ENCODE measurements around the gene ZKSCAN3. TPM values are rescaled to one million over a fixed set of nuclear protein-coding genes. Genes with fewer than 3 reads are reported as not detected.
"Not testable (repeated sequence)": the region's sequence is repeated elsewhere in the genome, so short reads cannot be mapped to it uniquely, and the experiment has no call there.

ZKSCAN3 gene
- total RNA-seq, 2 experiments from 2014 or later, result 4.6 to 5.0 TPM

DNA sequence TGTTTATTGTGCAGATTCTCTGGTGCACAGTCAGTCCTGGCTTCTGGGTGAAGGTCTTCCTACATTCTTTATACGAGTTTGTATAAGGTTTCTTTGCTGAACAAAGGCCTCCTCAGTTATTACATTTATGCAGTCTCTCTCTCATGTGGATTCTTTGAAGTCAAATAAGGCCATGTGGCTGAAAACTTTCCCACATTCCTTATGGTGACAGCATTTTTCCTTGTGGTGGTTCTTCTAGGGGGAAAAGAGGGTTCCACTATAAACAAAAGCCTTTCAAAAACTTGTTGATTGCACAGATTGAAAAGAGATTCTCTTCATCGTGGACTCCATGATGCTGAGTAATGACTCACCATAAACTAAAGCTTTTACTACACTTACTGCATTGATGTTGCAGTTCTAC lies 30.6 kb downstream of the ZKSCAN3 start:
- no peak overlapping the region for H3K4me3 Mint-ChIP-seq
- no peak for DNase-seq
- H3K9me3 Mint-ChIP-seq (ENCODE audit: insufficient read depth), result peaks cover 17% of the 10 kb centered on the region
- no peaks in the 10 kb centered on the region for H3K27me3 Mint-ChIP-seq (ENCODE audit: low read depth)
- ChIA-PET CTCF (interaction anchor here (4.8 kb wide), 1 partner anchor 25 kb away, joined by 32 read pairs; no protein-coding TSS in a partner anchor), POLR2A (no interaction called here)
- ATAC-seq, result no peak
- peaks cover 82% of the 10 kb centered on the region for H3K36me3 Mint-ChIP-seq (ENCODE audit: low read depth)
- peaks cover 14% of the 10 kb centered on the region for H3K4me1 Mint-ChIP-seq (ENCODE audit: low read depth)
- H3K27ac Mint-ChIP-seq, result no peak overlapping the region

DNA sequence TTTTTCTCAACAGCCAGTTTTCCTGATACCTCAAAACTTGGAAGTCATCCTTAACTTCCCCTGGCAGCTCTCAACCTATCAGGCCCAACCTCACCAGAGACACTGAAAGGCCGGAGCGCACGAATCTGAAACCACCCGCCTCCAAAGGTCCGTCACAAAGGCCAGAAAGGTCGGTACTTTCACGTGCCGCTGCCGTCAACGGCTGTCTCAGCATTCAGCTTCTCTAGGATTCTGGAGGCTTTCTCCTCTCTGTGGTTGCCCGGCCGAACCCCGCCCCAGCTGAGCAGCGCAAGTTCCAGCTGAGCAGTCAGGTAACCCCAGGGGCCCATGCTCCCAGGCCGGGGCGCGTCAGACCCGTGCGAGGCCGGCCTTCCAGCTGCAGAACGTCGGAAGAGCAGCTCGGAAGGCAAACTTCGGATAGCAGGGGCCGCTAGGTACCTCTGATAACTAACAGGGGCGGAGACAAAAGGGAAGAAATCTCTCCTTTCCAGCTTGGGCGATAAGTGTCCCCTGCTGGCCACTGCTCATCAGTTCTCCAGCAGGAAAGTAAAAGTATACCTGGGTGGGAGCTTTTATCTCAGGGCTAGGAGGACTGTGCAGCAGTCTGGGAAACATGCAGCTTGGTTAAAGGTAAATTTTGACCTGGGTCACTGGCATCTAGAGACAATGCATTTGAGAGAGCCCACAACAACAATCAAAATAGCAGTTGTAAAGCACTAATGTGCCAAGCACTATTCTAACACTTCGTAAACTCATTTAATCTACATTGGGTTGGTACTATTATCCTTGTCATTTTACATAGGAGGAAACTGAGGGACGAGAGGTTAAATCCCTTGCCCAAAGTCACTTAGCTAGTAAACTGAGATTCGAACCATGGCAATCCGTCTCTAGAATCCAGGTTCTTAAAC lies 33.7 kb downstream of the ZKSCAN3 start:
- ATAC-seq (no peak), DNase-seq (peak; percentile 24)
- no peak overlapping the region for H3K27ac Mint-ChIP-seq
- ChIA-PET CTCF (interaction anchor here (0.8 to 4.8 kb wide), 9 partner anchors 11 to 131 kb away, joined by 3 to 32 read pairs (median 3); partner anchors contain the start of genes PGBD1, ZKSCAN4 and ZSCAN31), POLR2A (interaction anchor here (1.6 kb wide), 1 partner anchor 42 kb away, joined by 5 read pairs; no protein-coding TSS in a partner anchor)
- peaks cover 14% of the 10 kb centered on the region for H3K9me3 Mint-ChIP-seq (ENCODE audit: insufficient read depth)
- H3K27me3 Mint-ChIP-seq (ENCODE audit: low read depth), result no peaks in the 10 kb centered on the region
- H3K36me3 Mint-ChIP-seq (ENCODE audit: low read depth), result peaks cover 87% of the 10 kb centered on the region
- peak overlapping the region; percentile 16 for H3K4me3 Mint-ChIP-seq
- peaks cover 15% of the 10 kb centered on the region for H3K4me1 Mint-ChIP-seq (ENCODE audit: low read depth)

DNA sequence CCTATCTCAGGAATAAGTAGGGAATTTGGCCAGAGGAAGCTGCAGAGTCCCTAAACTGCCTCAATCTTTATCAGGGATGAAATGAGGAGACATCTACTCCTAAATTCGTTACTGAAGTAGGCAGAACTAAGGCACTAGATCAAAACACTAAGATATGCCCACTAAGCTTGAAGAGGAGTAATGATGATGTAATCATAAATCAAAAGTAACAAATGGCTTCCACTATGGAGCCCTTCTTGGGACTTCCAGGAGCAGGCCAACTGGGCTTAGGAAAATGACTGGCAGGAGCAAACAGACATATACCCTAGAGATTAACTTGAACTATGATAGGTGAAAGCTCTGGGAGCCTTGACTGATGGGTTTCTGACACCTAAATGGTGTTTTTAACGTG lies 34.4 kb downstream of the ZKSCAN3 start:
- ChIA-PET CTCF (interaction anchor here (0.9 to 4.8 kb wide), 6 partner anchors 11 to 49 kb away, joined by 3 to 32 read pairs (median 3); partner anchors contain the start of genes ZSCAN12 and ZSCAN31), POLR2A (interaction anchor here (1.6 kb wide), 1 partner anchor 41 kb away, joined by 5 read pairs; no protein-coding TSS in a partner anchor)
- DNase-seq (no peak), ATAC-seq (no peak)
- peaks cover 93% of the 10 kb centered on the region for H3K36me3 Mint-ChIP-seq (ENCODE audit: low read depth)
- H3K27me3 Mint-ChIP-seq (ENCODE audit: low read depth), result no peaks in the 10 kb centered on the region
- H3K9me3 Mint-ChIP-seq (ENCODE audit: insufficient read depth), result peaks cover 13% of the 10 kb centered on the region
- H3K4me1 Mint-ChIP-seq (ENCODE audit: low read depth), result peaks cover 17% of the 10 kb centered on the region
- H3K4me3 Mint-ChIP-seq, result no peak overlapping the region
- no peak overlapping the region for H3K27ac Mint-ChIP-seq

DNA sequence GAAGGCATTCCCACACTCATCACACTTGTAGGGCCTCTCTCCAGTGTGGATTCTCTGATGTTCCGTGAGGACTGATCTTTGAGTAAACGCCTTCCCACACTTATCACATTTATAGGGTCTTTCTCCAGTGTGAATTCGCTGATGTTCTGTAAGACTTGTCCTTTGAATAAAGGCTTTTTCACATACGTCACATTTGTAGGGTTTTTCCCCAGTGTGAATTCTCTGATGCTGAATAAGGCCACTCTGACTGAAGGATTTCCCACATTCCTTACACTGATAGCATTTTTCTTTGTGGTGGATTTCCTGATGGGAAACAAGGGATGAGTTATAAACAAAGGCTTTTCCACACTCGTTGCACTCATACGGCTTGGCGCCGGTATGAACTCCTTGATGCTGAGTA lies 40.9 kb downstream of the ZKSCAN3 start:
- H3K27ac Mint-ChIP-seq, result no peak overlapping the region
- H3K27me3 Mint-ChIP-seq (ENCODE audit: low read depth), result no peaks in the 10 kb centered on the region
- DNase-seq (no peak), ATAC-seq (no peak)
- H3K36me3 Mint-ChIP-seq (ENCODE audit: low read depth), result peaks cover 89% of the 10 kb centered on the region
- ChIA-PET CTCF (no interaction called here), POLR2A (no interaction called here)
- peaks cover 16% of the 10 kb centered on the region for H3K9me3 Mint-ChIP-seq (ENCODE audit: insufficient read depth)
- H3K4me3 Mint-ChIP-seq, result no peak overlapping the region
- peaks cover 31% of the 10 kb centered on the region for H3K4me1 Mint-ChIP-seq (ENCODE audit: low read depth)

DNA sequence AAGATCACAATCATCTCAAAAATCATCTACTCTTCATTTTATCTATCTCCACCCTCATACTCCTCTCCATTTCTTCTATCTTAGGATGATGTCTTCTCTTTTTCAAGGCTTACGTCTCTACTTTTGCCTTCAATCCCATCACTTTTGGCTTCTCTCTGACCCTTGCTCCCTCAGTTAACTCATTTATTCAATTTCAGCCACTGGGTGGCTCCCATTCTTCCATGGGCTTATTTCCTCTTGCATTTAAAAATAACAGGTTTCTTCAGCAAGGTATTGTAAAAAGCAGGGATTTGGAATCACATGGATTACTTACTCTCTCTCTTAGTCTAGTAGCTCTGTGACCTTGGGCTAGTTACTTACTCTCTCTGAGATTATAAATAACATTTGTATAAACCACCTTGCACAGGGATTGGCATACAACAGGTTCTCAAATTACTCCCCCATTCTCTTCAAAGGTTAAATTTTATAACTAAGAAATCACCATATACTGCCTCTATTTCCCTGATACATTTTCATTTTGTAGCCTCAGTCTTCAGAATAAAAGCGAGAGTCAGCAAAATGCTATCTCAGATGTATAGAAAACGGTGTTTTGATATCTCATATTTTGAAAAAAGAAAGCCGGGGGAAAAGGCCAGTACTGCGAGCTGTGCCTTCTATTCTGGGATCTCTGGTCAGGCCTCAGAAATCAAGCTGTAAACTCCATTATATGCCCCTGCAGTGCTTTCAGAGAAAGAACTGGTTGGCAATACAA lies 44.3 kb downstream of the ZKSCAN3 start:
- peaks cover 55% of the 10 kb centered on the region for H3K4me1 Mint-ChIP-seq (ENCODE audit: low read depth)
- no peak overlapping the region for H3K4me3 Mint-ChIP-seq
- H3K27me3 Mint-ChIP-seq (ENCODE audit: low read depth), result no peaks in the 10 kb centered on the region
- peaks cover 16% of the 10 kb centered on the region for H3K9me3 Mint-ChIP-seq (ENCODE audit: insufficient read depth)
- peak overlapping the region; percentile 5 for H3K27ac Mint-ChIP-seq
- H3K36me3 Mint-ChIP-seq (ENCODE audit: low read depth), result peaks cover 88% of the 10 kb centered on the region
- no peak for ATAC-seq
- DNase-seq, result no peak
- POLR2A ChIA-PET, result no interaction called here
- CTCF ChIA-PET, result interaction anchor here (0.5 to 4.0 kb wide), 5 partner anchors 11 to 329 kb away, joined by 3 to 14 read pairs (median 3); no protein-coding TSS in a partner anchor

DNA sequence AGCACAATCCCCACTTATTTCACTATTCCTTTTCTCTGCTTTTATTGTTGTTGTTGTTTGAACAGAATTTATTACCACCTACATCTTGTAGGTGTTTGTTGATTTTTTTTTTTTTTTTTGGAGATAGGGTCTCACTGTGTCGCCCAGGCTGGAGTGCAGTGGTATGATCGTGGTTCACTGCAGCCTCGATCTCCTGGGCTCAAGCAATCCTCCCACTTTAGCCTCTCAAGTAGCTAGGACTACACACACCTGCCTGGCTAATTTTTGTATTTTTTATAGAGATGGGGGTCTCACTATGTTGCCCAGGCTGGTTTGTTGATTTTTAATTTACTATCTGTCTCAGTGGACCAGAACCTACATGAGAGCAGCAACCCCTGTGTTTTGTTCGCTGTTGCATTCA lies 46.2 kb downstream of the ZKSCAN3 start:
- no peak for DNase-seq
- Mint-ChIP-seq H3K4me1 (ENCODE audit: low read depth) (peaks cover 65% of the 10 kb centered on the region), H3K36me3 (ENCODE audit: low read depth) (peaks cover 70% of the 10 kb centered on the region), H3K27me3 (ENCODE audit: low read depth) (no peaks in the 10 kb centered on the region), H3K9me3 (ENCODE audit: insufficient read depth) (peaks cover 15% of the 10 kb centered on the region), H3K4me3 (no peak overlapping the region), H3K27ac (no peak overlapping the region)
- POLR2A ChIA-PET, result no interaction called here
- ATAC-seq, result no peak
- CTCF ChIA-PET, result interaction anchor here (4.0 kb wide), 1 partner anchor 13 kb away, joined by 14 read pairs; no protein-coding TSS in a partner anchor

DNA sequence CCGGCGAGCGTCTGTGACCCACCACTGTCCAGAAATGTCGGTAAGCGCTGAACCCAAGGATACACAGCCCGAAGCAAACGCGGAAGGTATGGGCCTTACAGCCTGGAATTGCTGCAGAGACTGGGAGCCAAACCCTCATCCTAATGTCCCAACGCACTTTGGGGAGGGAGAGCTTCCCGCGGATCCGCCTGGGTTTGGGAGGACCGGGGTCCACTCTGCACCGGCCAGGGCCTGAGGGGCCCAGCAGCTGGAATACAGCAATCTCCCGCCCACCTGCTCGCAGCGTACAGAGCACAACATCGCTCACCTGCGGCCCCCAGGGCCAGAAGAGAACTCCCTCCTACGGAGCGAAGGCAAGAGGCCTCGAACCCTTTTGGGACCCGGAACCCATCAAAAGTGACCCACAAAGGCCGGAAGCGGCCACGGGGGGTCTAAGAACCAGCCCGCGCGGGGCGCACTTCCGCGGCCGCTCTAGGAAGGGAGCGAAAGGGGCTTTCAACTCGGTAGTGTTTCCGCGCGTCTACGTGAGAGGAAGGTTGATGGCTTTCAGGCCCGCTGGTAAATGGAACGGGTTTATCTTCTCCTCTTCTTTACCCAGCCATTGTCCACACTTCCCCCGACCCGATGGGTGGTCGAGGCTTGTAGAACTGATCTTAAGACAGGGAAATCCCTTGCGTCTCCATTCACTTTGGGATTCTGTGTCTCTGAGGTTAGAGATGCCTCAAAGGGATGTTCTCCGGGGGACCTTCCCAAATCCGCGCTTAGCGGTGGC lies 49.8 kb downstream of the ZKSCAN3 start, which contains the start of gene ZSCAN12:
Gene ZSCAN12 (minus strand): TSS at position 398 of the 772 bp plus-strand sequence. CDS start 1,342 bp downstream, outside the sequence.
- ChIA-PET POLR2A (interaction anchor here (0.6 to 0.7 kb wide), 2 partner anchors 294 to 1266 kb away, joined by 3 to 4 read pairs; no protein-coding TSS in a partner anchor), CTCF (interaction anchor here (0.9 to 1.5 kb wide), 5 partner anchors 15 to 44 kb away, joined by 3 read pairs; partner anchors contain the start of gene ZSCAN23)
- Mint-ChIP-seq H3K27me3 (ENCODE audit: low read depth) (peaks cover 10% of the 10 kb centered on the region), H3K27ac (peak within 1 kb of the TSS; percentile 96), H3K36me3 (ENCODE audit: low read depth) (peaks cover 48% of the 10 kb centered on the region), H3K4me3 (peak within 1 kb of the TSS; percentile 93), H3K9me3 (ENCODE audit: insufficient read depth) (peaks cover 6% of the 10 kb centered on the region), H3K4me1 (ENCODE audit: low read depth) (peaks cover 69% of the 10 kb centered on the region)
- DNase-seq (peak; percentile 93), ATAC-seq (peak; percentile 93)

DNA sequence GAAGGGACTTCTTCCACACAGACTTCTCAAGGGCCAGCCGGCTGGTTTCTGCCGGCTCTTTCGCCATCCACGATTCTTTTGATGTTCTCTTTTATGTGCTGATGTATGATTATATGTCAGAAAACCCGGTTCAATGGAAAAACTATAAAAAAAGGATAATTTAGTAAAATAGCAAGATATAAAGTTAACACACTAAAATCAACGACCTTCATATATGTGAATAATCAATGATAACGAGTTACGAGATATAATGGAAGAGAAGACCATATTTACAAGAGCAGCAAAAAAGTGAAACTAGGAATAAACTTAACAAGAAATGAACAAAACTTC lies 50.3 kb downstream of the ZKSCAN3 start:
- Mint-ChIP-seq H3K27ac (peak overlapping the region; percentile 96), H3K27me3 (ENCODE audit: low read depth) (peaks cover 10% of the 10 kb centered on the region), H3K36me3 (ENCODE audit: low read depth) (peaks cover 43% of the 10 kb centered on the region), H3K4me1 (ENCODE audit: low read depth) (peaks cover 65% of the 10 kb centered on the region), H3K9me3 (ENCODE audit: insufficient read depth) (peaks cover 6% of the 10 kb centered on the region), H3K4me3 (peak overlapping the region; percentile 93)
- ATAC-seq, result no peak
- DNase-seq, result no peak
- ChIA-PET POLR2A (no interaction called here), CTCF (no interaction called here)

DNA sequence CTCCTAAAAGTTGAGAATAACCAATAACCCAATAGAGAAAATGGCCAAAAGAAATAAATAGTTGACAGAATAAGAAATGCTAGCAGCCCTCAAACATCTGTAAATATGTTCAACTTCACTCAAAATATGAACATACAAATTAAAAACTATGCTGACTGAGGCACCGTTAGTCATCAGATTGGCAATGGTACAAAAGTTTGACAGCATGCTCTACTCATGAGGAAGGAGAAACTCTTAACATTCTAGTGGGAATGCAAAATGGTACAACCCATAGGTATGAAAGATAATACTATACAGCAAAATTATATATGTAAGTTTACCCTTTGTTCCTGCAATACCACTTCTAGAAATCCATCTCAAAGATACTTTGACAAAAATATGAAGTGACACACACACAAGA lies 51.4 kb downstream of the ZKSCAN3 start:
- Mint-ChIP-seq H3K36me3 (ENCODE audit: low read depth) (peaks cover 33% of the 10 kb centered on the region), H3K27ac (no peak overlapping the region), H3K9me3 (ENCODE audit: insufficient read depth) (peaks cover 6% of the 10 kb centered on the region), H3K4me1 (ENCODE audit: low read depth) (peaks cover 61% of the 10 kb centered on the region), H3K4me3 (no peak overlapping the region), H3K27me3 (ENCODE audit: low read depth) (peaks cover 10% of the 10 kb centered on the region)
- ChIA-PET CTCF (interaction anchor here (1.1 kb wide), 1 partner anchor 24 kb away, joined by 3 read pairs; no protein-coding TSS in a partner anchor), POLR2A (no interaction called here)
- DNase-seq (no peak), ATAC-seq (no peak)

DNA sequence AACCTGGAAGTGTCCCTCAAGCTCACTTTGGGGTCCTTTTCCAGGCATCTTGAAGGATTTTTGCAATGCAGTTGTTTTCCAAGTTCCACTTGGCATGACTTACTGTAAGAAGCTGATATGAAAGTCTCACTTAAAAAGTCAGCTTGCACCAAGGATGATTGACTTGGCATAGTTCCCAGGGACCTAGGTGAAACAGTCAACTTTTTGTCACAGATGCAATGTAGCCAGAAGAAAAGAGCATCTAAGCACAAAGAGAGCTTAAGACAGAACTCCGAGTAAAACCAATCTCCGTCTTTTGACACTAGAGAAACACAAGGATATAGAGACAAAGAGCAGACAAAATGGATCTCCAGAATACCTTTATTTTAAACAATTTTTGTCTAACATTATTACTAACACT lies 52.5 kb downstream of the ZKSCAN3 start:
- peaks cover 22% of the 10 kb centered on the region for H3K36me3 Mint-ChIP-seq (ENCODE audit: low read depth)
- ChIA-PET POLR2A (interaction anchor here (1.1 kb wide), 1 partner anchor 53 kb away, joined by 3 read pairs; the partner anchor contains the start of gene ZKSCAN3), CTCF (interaction anchor here (0.5 to 1.6 kb wide), 7 partner anchors 23 to 503 kb away, joined by 3 to 4 read pairs (median 4); partner anchors contain the start of gene ZSCAN26)
- peaks cover 61% of the 10 kb centered on the region for H3K4me1 Mint-ChIP-seq (ENCODE audit: low read depth)
- DNase-seq, result no peak
- H3K27me3 Mint-ChIP-seq (ENCODE audit: low read depth), result peaks cover 10% of the 10 kb centered on the region
- peaks cover 6% of the 10 kb centered on the region for H3K9me3 Mint-ChIP-seq (ENCODE audit: insufficient read depth)
- ATAC-seq, result no peak
- no peak overlapping the region for H3K4me3 Mint-ChIP-seq
- H3K27ac Mint-ChIP-seq, result no peak overlapping the region

DNA sequence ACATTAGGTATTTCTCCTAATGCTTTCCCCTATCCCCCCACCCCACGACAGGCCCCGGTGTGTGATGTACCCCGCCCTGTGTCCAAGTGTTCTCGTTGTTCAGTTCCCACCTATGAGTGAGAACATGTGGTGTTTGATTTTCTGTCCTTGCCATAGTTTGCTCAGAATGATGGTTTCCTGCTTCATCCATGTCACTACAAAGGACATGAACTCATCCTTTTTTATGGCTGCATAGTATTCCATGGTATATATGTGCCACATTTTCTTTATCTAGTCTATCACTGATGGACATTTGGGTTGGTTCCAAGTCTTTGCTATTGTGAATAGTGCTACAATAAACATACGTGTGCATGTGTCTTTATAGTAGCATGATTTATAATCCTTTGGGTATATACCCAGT lies 54.2 kb downstream of the ZKSCAN3 start:
- H3K27me3 Mint-ChIP-seq (ENCODE audit: low read depth); H3K27ac Mint-ChIP-seq; H3K4me3 Mint-ChIP-seq; POLR2A ChIA-PET; ATAC-seq; DNase-seq; CTCF ChIA-PET; H3K9me3 Mint-ChIP-seq (ENCODE audit: insufficient read depth): not testable (repeated sequence)
- peaks cover 13% of the 10 kb centered on the region for H3K36me3 Mint-ChIP-seq (ENCODE audit: low read depth)
- H3K4me1 Mint-ChIP-seq (ENCODE audit: low read depth), result peaks cover 65% of the 10 kb centered on the region
